H1 (cell line): ENCODE data around the gene RCOR2. TPM values are rescaled to one million over a fixed set of nuclear protein-coding genes. Genes with fewer than 3 reads are reported as not detected.

Source experiments
- CTCF ChIA-PET: fragments of 300-600 bp; sonication (Branson Sonifier 250); formaldehyde crosslinking; loops from one replicate; lab custom pipeline; 2021; ENCODE audit not compliant: partially characterized antibody; lab: Charles Lee
- POLR2A ChIA-PET: fragments of 300-600 bp; sonication (Branson Sonifier 250); formaldehyde crosslinking; loops from one replicate; lab custom pipeline; 2021; ENCODE audit warnings: inconsistent platforms; ENCODE audit not compliant: partially characterized antibody; lab: Charles Lee
- DNase-seq, 2 experiments: peaks; one replicate each; pipeline versions ENCODE4 v3.0.0 to v3.0.0-alpha.2; 2010 to 2022; ENCODE audit warnings: low spot score in 2 of 2, low read depth in 1 of 2, mixed read lengths in 1 of 2
- FAIRE-seq: peaks from 2 replicates; lab custom pipeline; 2011; peaks lifted over from hg19 to GRCh38; lab: Jason Lieb, UNC
- H2AFZ ChIP-seq: 2 replicates; pipeline ENCODE4 v1.8.1; 2012; ENCODE audit warnings: low read length, inconsistent platforms
- H2AK5ac ChIP-seq: 2 replicates; pipeline ENCODE4 v1.6.1; 2013; ENCODE audit warnings: low read depth, low read length
- H2BK120ac ChIP-seq: replicated peaks from 2 replicates; pipeline ENCODE3; 2013; ENCODE audit warnings: low read depth, low read length, inconsistent platforms
- H2BK12ac ChIP-seq: 2 replicates; pipeline ENCODE4 v1.6.1; 2013; ENCODE audit warnings: low read depth, low read length
- H2BK15ac ChIP-seq: 2 replicates; pipeline ENCODE4 v1.6.1; 2013; ENCODE audit warnings: low read length
- H2BK20ac ChIP-seq: 2 replicates; pipeline ENCODE4 v1.6.1; 2013; ENCODE audit warnings: low read length
- H2BK5ac ChIP-seq: 2 replicates; pipeline ENCODE4 v1.6.1; 2013; ENCODE audit warnings: low read depth, low read length
- H3K14ac ChIP-seq: 2 replicates; pipeline ENCODE4 v1.6.1; 2013; ENCODE audit warnings: inconsistent platforms; ENCODE audit not compliant: insufficient read length
- H3K18ac ChIP-seq: 2 replicates; pipeline ENCODE4 v1.6.1; 2013; ENCODE audit warnings: low read length; ENCODE audit errors: extremely low read depth
- H3K23ac ChIP-seq: 2 replicates; pipeline ENCODE4 v1.6.1; 2013; ENCODE audit warnings: inconsistent platforms; ENCODE audit not compliant: insufficient read length
- H3K23me2 ChIP-seq: 2 replicates; pipeline ENCODE4 v1.6.1; 2013; ENCODE audit warnings: low read depth, low read length
- H3K27ac ChIP-seq: 2 replicates; pipeline ENCODE4 v1.6.1; 2011; ENCODE audit warnings: low read depth, low read length, inconsistent platforms
- H3K27me3 ChIP-seq, 4 experiments: replicated peaks in 1 of 4; 1 replicate in 1 of 4; 2 replicates in 3 of 4; pipeline versions ENCODE4 v1.6.1 to v1.8.1; 2011 to 2013; ENCODE audit warnings: low read length in 3 of 4, mild to moderate bottlenecking in 3 of 4, inconsistent platforms in 2 of 4, mixed read lengths in 2 of 4, moderate library complexity in 1 of 4; ENCODE audit not compliant: control insufficient read depth in 3 of 4, insufficient read depth in 3 of 4; ENCODE audit errors: extremely low read depth in 1 of 4
- H3K36me3 ChIP-seq, 4 experiments: 2 replicates each; pipeline versions ENCODE4 v1.6.1 to v1.8.1; 2011 to 2013; ENCODE audit warnings: mild to moderate bottlenecking in 4 of 4, low read length in 3 of 4, moderate library complexity in 2 of 4, control low read depth in 1 of 4, inconsistent platforms in 1 of 4; ENCODE audit not compliant: insufficient read depth in 4 of 4, control insufficient read depth in 2 of 4
- H3K4ac ChIP-seq: replicated peaks from 2 replicates; pipeline ENCODE3; 2013; ENCODE audit warnings: low read length, low read depth, mixed read lengths, inconsistent platforms; ENCODE audit not compliant: insufficient read length
- H3K4me1 ChIP-seq, 4 experiments: replicated peaks in 1 of 4; 1 replicate in 1 of 4; 2 replicates in 3 of 4; pipeline versions ENCODE4 v1.6.1 to v1.8.1; 2011 to 2013; ENCODE audit warnings: low read length in 3 of 4, inconsistent platforms in 2 of 4, mixed read lengths in 1 of 4; ENCODE audit not compliant: insufficient read depth in 4 of 4, control insufficient read depth in 3 of 4
- H3K4me2 ChIP-seq, 2 experiments: 2 replicates each; pipeline versions ENCODE4 v1.6.1 to v1.8.1; 2011 to 2013; ENCODE audit warnings: low read depth in 2 of 2, low read length in 2 of 2, control low read depth in 1 of 2, inconsistent platforms in 1 of 2, mild to moderate bottlenecking in 1 of 2; ENCODE audit not compliant: insufficient read depth in 1 of 2
- H3K4me3 ChIP-seq, 4 experiments: fragments of 200-600, 300-600 bp in 1 of 4; sonication (generic), shearing (Covaris generic), sonication (Bioruptor Twin) in 1 of 4; 2 replicates each; pipeline versions ENCODE4 v1.5.1 to v1.8.1; 2011 to 2016; ENCODE audit warnings: low read length in 4 of 4, low read depth in 3 of 4, control low read depth in 2 of 4, inconsistent platforms in 2 of 4, mild to moderate bottlenecking in 2 of 4, mixed read lengths in 1 of 4, moderate library complexity in 1 of 4; ENCODE audit not compliant: insufficient read depth in 2 of 4; ENCODE audit errors: extremely low read depth in 1 of 4
- H3K56ac ChIP-seq: replicated peaks from 2 replicates; pipeline ENCODE3; 2013; ENCODE audit warnings: low read depth, mild to moderate bottlenecking, mixed read lengths, low read length, inconsistent platforms; ENCODE audit not compliant: insufficient read length
- H3K79me1 ChIP-seq: 2 replicates; pipeline ENCODE4 v1.6.1; 2013; ENCODE audit warnings: low read depth, low read length, control low read depth
- H3K79me2 ChIP-seq, 2 experiments: 2 replicates each; pipeline versions ENCODE4 v1.6.1 to v1.8.1; 2012 to 2013; ENCODE audit warnings: low read length in 2 of 2, mild to moderate bottlenecking in 2 of 2, inconsistent platforms in 1 of 2; ENCODE audit not compliant: insufficient read depth in 2 of 2, control insufficient read depth in 1 of 2
- H3K9ac ChIP-seq, 4 experiments: replicated peaks in 1 of 4; 1 replicate in 1 of 4; 2 replicates in 3 of 4; pipeline versions ENCODE4 v1.6.1 to v1.8.1; 2011 to 2013; ENCODE audit warnings: low read depth in 3 of 4, low read length in 3 of 4, control low read depth in 2 of 4, mild to moderate bottlenecking in 2 of 4, moderate library complexity in 2 of 4, inconsistent platforms in 1 of 4; ENCODE audit errors: extremely low read depth in 1 of 4
- H3K9me3 ChIP-seq, 2 experiments: 2 replicates each; pipeline versions ENCODE4 v1.6.1 to v1.8.1; 2012 to 2013; ENCODE audit warnings: mild to moderate bottlenecking in 2 of 2, moderate library complexity in 2 of 2, control low read depth in 1 of 2, inconsistent platforms in 1 of 2, low read depth in 1 of 2, low read length in 1 of 2, mixed read lengths in 1 of 2; ENCODE audit not compliant: insufficient read depth in 2 of 2
- H4K20me1 ChIP-seq, 2 experiments: replicated peaks in 1 of 2; 2 replicates each; pipeline versions ENCODE3 to v1.8.1; 2011 to 2013; ENCODE audit warnings: inconsistent platforms in 2 of 2, low read length in 2 of 2, mild to moderate bottlenecking in 1 of 2; ENCODE audit not compliant: insufficient read depth in 2 of 2, control insufficient read depth in 1 of 2
- H4K5ac ChIP-seq: 2 replicates; pipeline ENCODE4 v1.6.1; 2013; ENCODE audit warnings: low read length, low read depth, mixed read lengths, inconsistent platforms; ENCODE audit not compliant: insufficient read length
- H4K8ac ChIP-seq: 2 replicates; pipeline ENCODE4 v1.8.0; 2013; ENCODE audit warnings: mild to moderate bottlenecking, moderate library complexity, low read length, inconsistent platforms; ENCODE audit not compliant: insufficient read depth; ENCODE audit errors: extremely low read depth
- H4K91ac ChIP-seq: replicated peaks from 2 replicates; pipeline ENCODE3; 2013; ENCODE audit warnings: low read length, mixed read lengths, inconsistent platforms; ENCODE audit not compliant: insufficient read length
- ASH2L ChIP-seq: fragments of 200-600, 300-600 bp; sonication (generic); IDR thresholded peaks from one replicate; pipeline ENCODE4 v1.7.1; 2017; ENCODE audit warnings: low read length
- CBX8 ChIP-seq: fragments of 300-800, 300-1000 bp; sonication (generic); IDR thresholded peaks from 2 replicates; pipeline ENCODE4 v1.7.1; 2016; ENCODE audit warnings: low read depth, low read length, borderline replicate concordance
- CTBP2 ChIP-seq: IDR thresholded peaks from 2 replicates; pipeline ENCODE4 v1.7.0; 2011; ENCODE audit warnings: borderline replicate concordance, mild to moderate bottlenecking, moderate library complexity, mixed read lengths, low read length; ENCODE audit not compliant: insufficient read depth, insufficient read length
- EP300 ChIP-seq, 2 experiments: IDR thresholded peaks; 1 replicate in 1 of 2; 2 replicates in 1 of 2; pipeline ENCODE4 v1.6.1; 2011 to 2012; ENCODE audit warnings: low read depth in 2 of 2, low read length in 2 of 2, mild to moderate bottlenecking in 2 of 2, borderline replicate concordance in 1 of 2, inconsistent platforms in 1 of 2, moderate library complexity in 1 of 2
- GABPA ChIP-seq: IDR thresholded peaks from 2 replicates; pipeline ENCODE4 v1.6.1; 2011; ENCODE audit warnings: mild to moderate bottlenecking, low read length, moderate library complexity, borderline replicate concordance; ENCODE audit not compliant: insufficient read depth
- SIRT6 ChIP-seq: IDR thresholded peaks from one replicate; pipeline ENCODE4 v1.7.1; 2012; ENCODE audit warnings: low read length, inconsistent platforms
- SIX5 ChIP-seq: IDR thresholded peaks from 2 replicates; pipeline ENCODE4 v1.6.1; 2011; ENCODE audit warnings: mild to moderate bottlenecking, low read depth, low read length
- SP4 ChIP-seq: IDR thresholded peaks from 2 replicates; pipeline ENCODE4 v1.6.1; 2012; ENCODE audit warnings: low read length, inconsistent platforms
- TEAD4 ChIP-seq: IDR thresholded peaks from 2 replicates; pipeline ENCODE4 v1.6.1; 2012; ENCODE audit warnings: low read depth, low read length, inconsistent platforms, mixed read lengths
- WGBS, 2 experiments: shearing (Covaris generic) in 1 of 2; methylation state at CpG; one replicate each; pipeline versions ENCODE4 v1.1.6 to v1.1.7; 2013 to 2015; ENCODE audit warnings: low lambda C conversion rate in 2 of 2, mixed read lengths in 2 of 2, inconsistent platforms in 1 of 2, low coverage in 1 of 2, missing lambda C conversion rate in 1 of 2; ENCODE audit not compliant: insufficient replicate concordance in 2 of 2, insufficient coverage in 1 of 2, insufficient read length in 1 of 2; ENCODE audit errors: extremely low coverage in 1 of 2, missing lambda C conversion rate in 1 of 2; 5-methylcytosine and 5-hydroxymethylcytosine counted together
- polyA plus RNA-seq, 7 experiments: library from polyadenylated mRNA; depleted of rRNA in 3 of 7; stranded (reverse) in 5 of 7; unstranded in 2 of 7; fragments of >200 nt in 5 of 7; fragments of 200-250 nt in 2 of 7; gene quantifications; 1 replicate in 5 of 7; 2 replicates in 1 of 7; 4 replicates in 1 of 7; pipeline versions ENCODE4 v1.2.1 to v1.2.3, GENCODE V29; 2011 to 2013; ENCODE audit warnings: missing spikeins in 2 of 7, mixed read lengths in 2 of 7
- total RNA-seq: library from RNA; stranded (reverse); fragmentation: NEBNext Ultra II Directional; extraction: Animal tissue kit (Norgen Biotek cat#: 25700); gene quantifications from 2 replicates; pipeline ENCODE4 v1.2.1, GENCODE V29; 2021
- TF ChIP-seq, protein P1 (sequence below): IDR thresholded peaks from 2 replicates; pipeline ENCODE4 v1.6.1; 2012; ENCODE audit warnings: inconsistent platforms

Gene RCOR2
- total and polyA plus RNA-seq, 2 of the 8 experiments (the other 6 are each of a cell fraction or from before 2014, with no cell fraction given): 54.6 to 78.0 TPM

DNA sequence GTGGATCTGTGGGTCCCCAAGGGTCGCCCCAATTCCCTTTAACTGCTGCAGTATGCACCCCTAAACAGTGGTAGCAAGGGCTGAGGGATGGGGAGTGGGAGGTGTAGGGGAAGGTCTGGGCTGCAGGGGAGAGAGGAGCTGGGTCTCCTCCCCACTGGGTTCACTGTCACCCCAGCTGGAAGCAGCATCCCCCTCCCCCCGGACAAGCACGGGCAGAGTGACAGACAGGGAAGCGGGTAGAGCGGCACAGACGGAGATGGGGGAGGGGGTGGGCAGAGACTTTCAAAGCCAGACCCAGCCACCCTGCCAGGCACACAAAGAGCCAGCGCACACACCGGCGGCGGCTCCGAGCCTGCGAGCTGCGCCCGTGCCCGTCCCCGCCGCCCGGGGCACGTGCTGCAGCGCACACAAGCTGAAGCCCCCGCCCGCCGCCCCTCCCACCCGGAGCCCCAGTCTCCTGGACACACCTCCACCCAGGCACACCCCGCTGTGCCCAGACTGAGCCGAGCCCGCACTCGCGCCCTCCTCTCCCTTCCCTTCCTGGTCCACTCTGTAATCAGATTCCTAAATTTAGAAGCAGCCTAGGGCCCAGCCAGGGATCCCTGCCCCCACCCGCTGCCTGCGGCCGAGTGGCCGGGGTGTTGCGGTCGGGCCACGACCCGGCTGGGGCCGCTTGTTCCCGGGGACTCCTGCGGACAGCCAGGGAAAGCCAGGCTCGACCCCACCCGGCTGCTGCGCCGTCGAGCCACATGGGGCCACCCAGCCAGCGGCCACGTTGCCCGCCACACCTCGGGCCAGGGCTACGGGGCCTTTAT lies 935 bp upstream of the RCOR2 start:
- H3K4me3 ChIP-seq: peak overlapping the region; percentile 57 to 86 (median 66)
- H3K79me2 ChIP-seq: peaks cover 3 to 29% of the 10 kb centered on the region in 2 experiments; a peak in 3 of 4 replicates
- H3K9ac ChIP-seq: peak overlapping the region in 3 of 4 experiments; percentile 81 to 88 (median 82); a peak in 6 of 7 replicates
- H3K36me3 ChIP-seq: peaks cover 10 to 19% (median 15%) of the 10 kb centered on the region in 4 experiments; a peak in 5 of 8 replicates
- peak overlapping the region; percentile 90 for H4K91ac ChIP-seq
- H3K4me2 ChIP-seq: peak overlapping the region; percentile 89 to 97
- peaks cover 31% of the 10 kb centered on the region for H3K23me2 ChIP-seq
- H2AFZ ChIP-seq: no peak overlapping the region
- H2BK20ac ChIP-seq: peak overlapping the region; percentile 86; the same call in 1 of the 2 replicates
- peaks cover 12 to 15% of the 10 kb centered on the region in 2 experiments for H4K20me1 ChIP-seq
- ChIA-PET CTCF (interaction anchor here (0.7 to 9.3 kb wide), 13 partner anchors 9 to 116 kb away, joined by 3 to 129 read pairs (median 4); partner anchors contain the start of genes MARK2 and NAA40), POLR2A (interaction anchor here (0.7 to 10.7 kb wide), 27 partner anchors 9 to 1584 kb away, joined by 3 to 173 read pairs (median 4); partner anchors contain the start of genes MARK2, NAA40 and ZFTA)
- H2BK120ac ChIP-seq: peak overlapping the region; percentile 85
- H2BK5ac ChIP-seq: peak overlapping the region; percentile 99
- peak overlapping the region; percentile 25 for H3K14ac ChIP-seq
- H3K27ac ChIP-seq: peak overlapping the region; percentile 95
- peak overlapping the region; percentile 79; the same call in 1 of the 2 replicates for H2AK5ac ChIP-seq
- no peaks in the 10 kb centered on the region for H3K9me3 ChIP-seq
- H2BK15ac ChIP-seq: peak overlapping the region; percentile 96
- DNase-seq (peak in 1 of 2 experiments; percentile 88), FAIRE-seq (no peak)
- H4K8ac ChIP-seq: peak overlapping the region; percentile 97
- H3K4me1 ChIP-seq: peaks cover 2 to 37% (median 31%) of the 10 kb centered on the region in 4 experiments
- H3K79me1 ChIP-seq: peaks cover 9% of the 10 kb centered on the region
- H3K27me3 ChIP-seq: peaks cover 0 to 3% (median 0%) of the 10 kb centered on the region in 4 experiments; a peak in 2 of 7 replicates
- peak overlapping the region; percentile 96 for H3K4ac ChIP-seq
- peak overlapping the region; percentile 100 for H3K18ac ChIP-seq
- 2% methylated on average over 12 of the region's 50 CpGs; no CpG with 5 or more reads in 1 of the 2 experiments for WGBS, 2 experiments
- H3K23ac ChIP-seq: no peak overlapping the region
- peak overlapping the region; percentile 95 for H2BK12ac ChIP-seq
- H3K56ac ChIP-seq: peak overlapping the region; percentile 79
- H4K5ac ChIP-seq: peak overlapping the region; percentile 98
- no peak for TF ChIP-seq SP4
- TF ChIP-seq, protein P1, sequence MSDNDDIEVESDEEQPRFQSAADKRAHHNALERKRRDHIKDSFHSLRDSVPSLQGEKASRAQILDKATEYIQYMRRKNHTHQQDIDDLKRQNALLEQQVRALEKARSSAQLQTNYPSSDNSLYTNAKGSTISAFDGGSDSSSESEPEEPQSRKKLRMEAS: peak; percentile 93
- no peak for TF ChIP-seq SIX5
- no peak for TF ChIP-seq SIRT6
- no peak for TF ChIP-seq EP300 (IDR thresholded peaks at IDR 0.05; ENCODE audit: borderline replicate concordance in 1 of 2, low read depth in 2 of 2, low read length in 2 of 2)
- peak; percentile 41 for TF ChIP-seq ASH2L
- TF ChIP-seq CBX8: no peak
- TF ChIP-seq GABPA: no peak
- TF ChIP-seq TEAD4: 0 out of 2 replicates have a peak, but pooled peaks have one; percentile 11
- peak; percentile 95 for TF ChIP-seq CTBP2
